NT2/D1 (cell line): ENCODE results near the gene ATXN7L3.

Source experiments
- SUZ12 ChIP-seq: IDR thresholded peaks from 2 replicates; pipeline ENCODE4 v1.6.1; 2011; ENCODE audit not compliant: insufficient read length, insufficient read depth; ENCODE audit errors: extremely low read depth
- YY1 ChIP-seq: IDR thresholded peaks from 2 replicates; pipeline ENCODE4 v1.6.1; 2011; ENCODE audit not compliant: insufficient read length, insufficient read depth

- no peak for TF ChIP-seq SUZ12
- TF ChIP-seq YY1 = no peak
Measured at GRCh38 chr17:44174427-44174826, 25.3 kb downstream of the ATXN7L3 start.
